Breast epithelium (tissue), 4 donors: ENCODE measurements around the gene MAGI3. TPM values are rescaled to one million over a fixed set of nuclear protein-coding genes. Genes with fewer than 3 reads are reported as not detected.

Experiments
- DNase-seq, 2 donors: peaks; one replicate each; pipeline ENCODE4 v3.0.0-alpha.2; 2019; ENCODE audit warnings: low spot score in 2 of 2
- H3K27ac ChIP-seq, 2 donors: fragments of 200-600 bp; sonication (generic) in 1 of 2; one replicate each; pipeline ENCODE4 v1.5.1; 2016 to 2019; ENCODE audit warnings: mild to moderate bottlenecking in 1 of 2
- H3K27me3 ChIP-seq, 2 donors: fragments of 200-600 bp; sonication (generic) in 1 of 2; one replicate each; pipeline versions ENCODE4 v1.5.1 to v1.6.0; 2017 to 2019; ENCODE audit warnings: control low read depth in 1 of 2, mild to moderate bottlenecking in 1 of 2
- H3K36me3 ChIP-seq: fragments of 200-600 bp; one replicate; pipeline ENCODE4 v1.5.1; 2019
- H3K4me1 ChIP-seq, 2 donors: fragments of 200-600 bp; sonication (generic); one replicate each; pipeline ENCODE4 v1.5.1; 2016 to 2019; ENCODE audit warnings: control low read depth in 1 of 2
- H3K4me3 ChIP-seq, 3 donors: fragments of 200-600 bp; sonication (generic); 1 replicate in 2 of 3; 2 replicates in 1 of 3; pipeline ENCODE4 v1.5.1; 2016 to 2019; ENCODE audit warnings: mild to moderate bottlenecking in 3 of 3, moderate library complexity in 2 of 3
- H3K9me3 ChIP-seq, 2 donors: fragments of 200-600 bp; sonication (generic) in 1 of 2; one replicate each; pipeline ENCODE4 v1.5.1; 2016 to 2019; ENCODE audit warnings: control low read depth in 1 of 2
- CTCF ChIP-seq, 3 donors: fragments of 450-650 bp; IDR thresholded peaks; one replicate each; pipeline ENCODE4 v1.5.1; 2016 to 2017; ENCODE audit warnings: antibody characterized with exemption in 3 of 3, mild to moderate bottlenecking in 3 of 3, moderate library complexity in 3 of 3
- POLR2A ChIP-seq: fragments of 450-650 bp; IDR thresholded peaks from one replicate; pipeline ENCODE4 v1.6.1; 2016; ENCODE audit warnings: antibody characterized with exemption, mild to moderate bottlenecking, moderate library complexity
- POLR2AphosphoS5 ChIP-seq, 3 donors: sonication (generic); formaldehyde crosslinking; IDR thresholded peaks; one replicate each; pipeline ENCODE4 v1.6.1; 2017; ENCODE audit warnings: antibody characterized with exemption in 3 of 3
- intact Hi-C: fragments of 100-400 bp; cut with DNase I; formaldehyde crosslinking; loops from one replicate; pipeline ENCODE4 v1.15.1; 2023; ENCODE audit warnings: low total_unique reads
- total RNA-seq, 3 donors: library from RNA; depleted of rRNA; stranded (reverse); fragments of >200 nt; gene quantifications; one replicate each; pipeline ENCODE4 v1.1.0, GENCODE V29; 2016

MAGI3 gene
- total RNA-seq, 3 donors from 2014 or later: 14.9 to 66.9 (median 33.4) TPM

GRCh38 chr1:113669988-113670387 is 279.7 kb downstream of the MAGI3 start:
- Histone ChIP-seq H3K36me3 (no peaks in the 10 kb centered on the region), H3K4me1 (no peaks in the 10 kb centered on the region), H3K4me3 (no peak overlapping the region), H3K27ac (no peak overlapping the region), H3K27me3 (no peaks in the 10 kb centered on the region), H3K9me3 (no peaks in the 10 kb centered on the region)
- TF ChIP-seq POLR2AphosphoS5 (IDR thresholded peaks at IDR 0.05): no peak
- no peak for TF ChIP-seq POLR2A
- TF ChIP-seq CTCF (IDR thresholded peaks at IDR 0.05): no peak
- no peak for DNase-seq
- intact Hi-C loops: loop anchor here (5.0 to 10.0 kb wide), 2 partner anchors 525 to 918 kb away; no protein-coding TSS in a partner anchor

- no peaks in the 10 kb centered on the region for H3K9me3 ChIP-seq
Measured at GRCh38 chr1:113670650-113671049, 280.3 kb downstream of the MAGI3 start.

GRCh38 chr1:113672491-113672890 is 282.2 kb downstream of the MAGI3 start:
- intact Hi-C loops: loop anchor here (5.0 to 10.0 kb wide), 2 partner anchors 528 to 920 kb away; no protein-coding TSS in a partner anchor
- Histone ChIP-seq H3K9me3 (no peaks in the 10 kb centered on the region), H3K4me1 (no peaks in the 10 kb centered on the region), H3K27me3 (no peaks in the 10 kb centered on the region), H3K27ac (no peak overlapping the region), H3K36me3 (no peaks in the 10 kb centered on the region), H3K4me3 (no peak overlapping the region)
- TF ChIP-seq CTCF (IDR thresholded peaks at IDR 0.05) (no peak), POLR2AphosphoS5 (IDR thresholded peaks at IDR 0.05) (no peak), POLR2A (no peak)
- DNase-seq: no peak

More at GRCh38 chr1:113670650-113671049, 280.3 kb downstream of the MAGI3 start:
- DNase-seq: no peak
- H3K4me1 ChIP-seq: no peaks in the 10 kb centered on the region
- H3K36me3 ChIP-seq: no peaks in the 10 kb centered on the region
- H3K27ac ChIP-seq: no peak overlapping the region
- no peaks in the 10 kb centered on the region for H3K27me3 ChIP-seq
- TF ChIP-seq POLR2AphosphoS5 (IDR thresholded peaks at IDR 0.05): no peak
- no peak for TF ChIP-seq CTCF (IDR thresholded peaks at IDR 0.05)
- TF ChIP-seq POLR2A: no peak
- no peak overlapping the region for H3K4me3 ChIP-seq
- intact Hi-C loops: loop anchor here (5.0 to 10.0 kb wide), 2 partner anchors 526 to 918 kb away; no protein-coding TSS in a partner anchor

DNA sequence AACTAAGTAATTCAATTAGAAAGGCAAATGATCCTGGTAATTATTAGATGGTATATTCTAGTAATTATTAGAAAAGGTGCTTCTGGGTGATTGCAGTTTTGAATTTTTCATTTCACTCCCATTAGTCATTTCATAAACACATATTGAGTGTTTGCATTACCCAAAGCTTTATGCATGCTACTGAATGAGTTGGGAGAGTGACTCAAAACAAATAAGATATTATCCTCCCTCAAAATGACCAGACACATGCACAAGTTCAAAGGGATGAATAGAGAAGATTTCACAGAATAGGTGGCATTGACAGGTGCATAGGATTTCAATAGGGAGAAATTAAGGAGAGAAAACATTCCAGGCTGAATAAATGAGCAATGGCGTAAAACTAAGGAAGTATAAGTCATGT is 284.3 kb downstream of the MAGI3 start:
- Histone ChIP-seq H3K36me3 (no peaks in the 10 kb centered on the region), H3K4me1 (no peaks in the 10 kb centered on the region), H3K4me3 (no peak overlapping the region), H3K27me3 (no peaks in the 10 kb centered on the region), H3K27ac (no peak overlapping the region), H3K9me3 (no peaks in the 10 kb centered on the region)
- TF ChIP-seq POLR2AphosphoS5 (IDR thresholded peaks at IDR 0.05) (no peak), POLR2A (no peak), CTCF (IDR thresholded peaks at IDR 0.05) (no peak)
- DNase-seq: no peak
- intact Hi-C loops: loop anchor here (5.0 to 10.0 kb wide), 2 partner anchors 530 to 922 kb away; no protein-coding TSS in a partner anchor

DNA sequence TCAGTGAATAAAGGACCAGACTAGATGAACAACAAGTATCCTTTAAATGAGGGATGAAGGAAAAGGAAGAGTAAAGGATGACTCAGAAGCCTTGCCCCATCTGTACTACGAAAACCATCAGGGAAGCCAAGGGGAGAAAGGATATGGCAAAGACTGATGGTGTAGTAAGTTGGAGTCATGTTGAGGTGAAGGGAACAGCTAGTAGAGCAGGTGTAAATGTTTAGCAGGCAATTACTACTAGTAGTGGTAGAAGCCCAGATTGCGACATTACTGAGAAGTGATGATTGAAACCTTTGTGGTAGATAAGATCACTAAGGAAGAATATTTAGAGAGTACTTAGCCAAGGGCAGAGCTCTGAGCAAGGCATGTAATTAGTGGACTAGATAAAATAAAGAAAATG is 285.0 kb downstream of the MAGI3 start:
- intact Hi-C loops: loop anchor here (10.0 kb wide), 1 partner anchor 531 kb away; no protein-coding TSS in a partner anchor
- no peak for TF ChIP-seq CTCF (IDR thresholded peaks at IDR 0.05)
- TF ChIP-seq POLR2A: no peak
- no peak for TF ChIP-seq POLR2AphosphoS5 (IDR thresholded peaks at IDR 0.05)
- Histone ChIP-seq H3K36me3 (no peaks in the 10 kb centered on the region), H3K4me1 (no peaks in the 10 kb centered on the region), H3K27ac (no peak overlapping the region), H3K27me3 (no peaks in the 10 kb centered on the region), H3K4me3 (no peak overlapping the region), H3K9me3 (no peaks in the 10 kb centered on the region)
- no peak for DNase-seq
